HG02970 (cell line): ENCODE data around the gene ALLC.
"Not testable (repeated sequence)": the region's sequence is repeated elsewhere in the genome, so short reads cannot be mapped to it uniquely, and the experiment has no call there.

ENCODE experiments used
- ATAC-seq: cut with Tn5 transposase; IDR thresholded peaks from one replicate; pipeline ENCODE4 v1.9.1; 2021; ENCODE audit warnings: mild to moderate bottlenecking, moderate library complexity, moderate number of reproducible peaks; ENCODE audit not compliant: unreplicated experiment, low FRiP score

ALLC gene

GRCh38 chr2:3652896-3653625 lies 4.9 kb upstream of the ALLC start:
- no peak for ATAC-seq

GRCh38 chr2:3654011-3654410 lies 4.0 kb upstream of the ALLC start:
- ATAC-seq, result no peak

DNA sequence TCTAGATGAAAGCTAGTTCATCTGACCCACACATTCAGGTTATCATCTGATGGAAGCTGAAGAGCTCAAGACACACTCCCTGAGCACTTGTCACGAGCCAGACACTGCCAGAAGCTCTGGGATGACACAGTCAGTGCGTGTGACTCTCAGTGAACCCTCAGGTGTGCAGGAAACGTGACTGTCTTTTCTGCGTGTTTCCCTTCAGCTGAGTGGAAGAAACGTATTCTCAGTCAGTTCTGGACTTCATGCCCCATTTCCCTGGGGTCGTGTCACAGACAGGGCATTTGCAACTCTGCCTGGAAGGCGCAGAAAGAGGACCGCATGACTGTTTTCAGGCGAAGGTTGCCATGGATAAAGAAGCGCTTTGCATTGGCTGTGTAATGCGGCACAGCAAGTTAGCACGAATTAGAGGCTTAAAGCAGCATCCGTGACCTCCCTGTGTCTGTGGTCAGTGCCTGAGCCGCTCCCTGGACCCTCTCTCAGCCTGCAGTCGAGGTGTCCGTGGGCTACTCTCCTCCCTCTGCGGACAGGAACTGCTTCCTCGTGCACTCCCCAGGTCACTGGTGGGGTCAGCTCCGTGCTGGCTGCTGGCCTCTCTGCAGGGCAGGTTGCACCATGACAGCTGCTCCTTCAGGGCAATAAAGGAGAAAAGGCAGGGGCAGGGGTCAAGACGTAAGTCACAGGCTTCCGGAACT lies 3.3 kb upstream of the ALLC start:
- ATAC-seq, result no peak

GRCh38 chr2:3655871-3656761 lies 1.9 kb upstream of the ALLC start:
- ATAC-seq, result no peak

DNA sequence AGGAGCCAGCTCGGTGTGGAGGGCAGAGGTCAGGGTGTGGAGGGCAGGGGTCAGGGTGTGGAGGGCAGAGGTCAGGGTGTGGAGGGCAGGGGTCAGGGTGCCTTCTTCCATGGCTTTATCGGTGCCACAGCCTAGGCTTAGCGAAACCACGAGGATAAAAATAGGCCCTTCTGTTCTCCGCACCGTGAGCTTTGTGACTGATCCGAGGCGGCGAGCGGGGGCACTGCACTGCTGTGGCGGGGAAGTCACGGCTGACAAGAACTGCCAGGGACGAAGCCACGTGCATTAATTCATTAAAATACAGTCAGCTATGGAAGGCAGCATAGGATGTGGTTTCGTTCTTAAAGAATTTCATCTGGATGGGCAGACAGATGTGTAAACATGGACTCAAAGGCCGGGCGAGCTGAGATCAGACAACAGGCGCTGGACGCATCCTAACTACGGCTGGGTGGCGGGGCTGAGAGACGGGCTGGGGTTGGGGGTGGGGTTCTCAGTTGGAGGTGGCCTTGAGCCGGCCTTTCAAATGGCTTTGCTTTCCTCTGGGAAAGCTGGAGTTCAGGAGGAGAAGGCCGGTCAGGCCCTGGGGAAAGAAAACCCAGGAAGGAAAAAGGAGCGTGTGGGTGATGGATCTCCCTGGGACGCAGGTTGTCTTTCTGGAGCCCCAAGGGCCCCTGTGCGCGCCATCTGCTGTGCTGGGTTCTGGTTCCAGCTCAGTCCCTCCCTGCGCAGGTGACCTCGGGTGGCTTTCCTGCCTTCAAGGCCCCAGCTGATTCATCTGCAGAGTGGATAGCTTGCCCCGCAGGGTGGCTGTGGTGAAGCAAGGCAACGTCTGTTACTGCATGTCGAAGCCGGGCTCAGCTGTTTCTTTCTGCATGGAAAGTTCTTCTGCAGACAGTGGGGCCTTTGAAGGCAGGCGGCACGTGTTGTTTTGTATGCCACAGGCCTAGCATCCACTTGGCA lies 958 bp upstream of the ALLC start:
- ATAC-seq, result no peak

- ATAC-seq, result no peak
These were observed 1.7 kb downstream of the ALLC start for GRCh38 chr2:3659447-3660432.

DNA sequence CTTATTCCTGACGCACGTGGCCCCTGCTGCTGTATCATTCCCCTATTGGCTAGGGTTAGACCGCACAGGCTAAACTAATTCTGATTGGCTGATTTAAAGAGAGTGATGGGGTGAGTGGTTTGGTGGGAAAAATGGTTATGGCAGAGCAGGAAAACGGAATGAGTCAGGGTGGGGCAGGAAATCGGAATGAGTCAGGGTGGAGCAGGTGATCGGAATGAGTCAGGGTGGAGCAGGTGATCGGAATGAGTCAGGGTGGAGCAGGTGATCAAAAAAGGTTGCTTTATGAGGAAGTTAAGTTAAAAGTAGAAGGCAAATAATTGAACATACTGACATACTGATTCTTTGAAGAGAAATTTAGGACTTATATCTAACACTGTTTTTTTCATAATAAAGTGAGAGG lies 2.6 kb downstream of the ALLC start:
- ATAC-seq, result not testable (repeated sequence)

DNA sequence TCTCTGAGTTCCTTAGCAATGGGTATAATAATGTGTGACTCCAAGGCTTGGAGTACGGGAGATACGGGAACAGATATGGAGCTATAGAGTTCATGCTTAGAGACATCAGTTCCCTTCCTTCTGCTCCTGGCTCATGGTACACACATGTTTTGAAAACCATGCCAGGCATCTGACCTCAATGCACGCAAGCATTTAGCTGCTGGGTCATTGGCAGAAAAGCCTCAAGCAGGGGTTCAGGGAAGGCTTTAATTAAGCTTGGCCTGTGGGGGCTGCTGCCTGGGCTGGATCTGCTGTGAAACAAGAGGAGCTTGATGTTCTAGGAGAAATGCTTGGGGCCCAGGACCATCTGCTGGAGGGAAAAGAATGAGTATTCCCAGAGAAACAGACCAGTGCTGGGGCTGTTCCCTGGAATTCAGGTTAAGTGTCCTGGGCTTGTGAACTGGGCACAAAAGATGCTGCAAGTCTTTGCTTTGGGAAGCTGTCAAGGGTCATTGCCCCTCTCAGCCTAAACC lies 3.2 kb downstream of the ALLC start:
- no peak for ATAC-seq

DNA sequence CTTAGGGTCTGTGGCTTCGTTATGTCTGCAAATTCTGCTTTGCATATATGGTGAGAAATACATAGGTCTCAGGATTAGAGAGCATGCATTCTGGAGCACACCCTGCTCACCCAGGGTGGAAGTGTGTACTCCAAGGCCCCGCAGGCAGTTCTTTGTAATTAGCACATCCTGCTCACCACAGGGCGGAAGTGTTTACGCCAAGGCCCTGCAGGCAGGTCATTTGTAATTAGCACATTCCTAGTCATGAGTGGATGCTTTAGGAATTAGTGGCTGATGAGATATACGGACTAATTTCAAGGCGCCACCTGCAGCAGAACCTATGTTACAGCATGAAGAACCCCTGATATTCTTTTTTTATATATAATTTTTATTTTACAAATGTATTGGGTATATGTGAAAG lies 4.2 kb downstream of the ALLC start:
- ATAC-seq, result no peak

DNA sequence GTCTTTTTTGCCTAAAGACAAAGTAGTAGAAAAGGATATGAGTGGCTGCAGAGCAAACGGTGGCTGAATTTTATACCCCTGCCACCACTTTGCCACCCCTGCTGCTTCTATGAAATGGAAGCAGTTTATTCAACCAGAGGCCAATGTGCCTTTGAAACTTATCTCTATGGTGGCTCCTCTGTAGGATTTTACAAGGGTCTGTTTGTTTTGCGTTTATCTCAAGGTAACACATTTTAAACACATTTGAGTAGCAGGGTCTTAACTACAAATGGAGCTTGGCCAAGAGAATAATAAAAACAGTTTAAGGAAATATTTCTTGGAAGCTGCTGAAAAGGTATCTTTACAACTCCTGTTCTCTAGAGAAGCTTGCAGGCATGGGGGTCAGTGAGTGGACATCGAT lies 6.1 kb downstream of the ALLC start:
- no peak for ATAC-seq

DNA sequence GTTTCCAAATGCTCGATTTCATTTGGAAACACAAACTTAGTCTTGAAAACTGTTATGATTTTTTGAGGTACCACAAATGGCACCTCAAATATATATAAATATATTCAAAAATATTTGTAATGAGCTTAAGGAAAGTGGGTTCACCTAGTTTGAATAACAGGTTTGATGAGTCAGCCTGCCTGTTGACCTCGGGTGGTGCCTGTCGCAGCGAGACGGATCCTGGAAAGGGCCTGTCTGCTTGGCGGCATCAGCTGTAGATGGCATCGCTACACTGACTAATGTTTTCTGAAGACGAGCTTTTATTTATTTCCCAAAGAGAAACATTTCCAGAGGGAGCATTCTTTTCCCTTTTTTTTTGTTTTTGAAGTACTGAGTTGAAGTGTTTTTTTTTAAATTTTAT lies 6.9 kb downstream of the ALLC start:
- ATAC-seq, result no peak

- no peak for ATAC-seq
These were observed 8.0 kb downstream of the ALLC start for GRCh38 chr2:3665886-3666612.

- ATAC-seq, result no peak
These were observed 8.6 kb downstream of the ALLC start for GRCh38 chr2:3666613-3666975.

GRCh38 chr2:3667151-3667631 lies 9.2 kb downstream of the ALLC start:
- ATAC-seq, result no peak

DNA sequence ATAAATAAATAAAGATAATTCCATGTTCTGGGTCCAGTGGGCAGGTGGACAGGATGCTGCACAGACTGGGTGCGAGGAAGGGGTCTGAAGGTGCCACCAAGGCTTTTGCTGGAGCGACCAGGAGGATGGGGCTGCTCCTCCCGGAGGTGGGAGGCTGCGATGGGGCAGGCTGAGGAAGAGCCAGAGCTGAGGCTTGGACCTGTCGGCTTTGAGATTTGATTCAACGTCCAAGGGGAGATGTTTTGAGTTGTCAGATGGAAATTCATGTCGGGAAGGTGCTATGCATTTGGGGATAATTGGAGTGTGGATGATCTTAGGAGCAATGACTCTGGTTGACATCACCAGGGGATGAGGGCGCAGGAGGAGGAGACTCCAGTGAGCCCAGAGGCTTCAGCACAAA lies 11.7 kb downstream of the ALLC start:
- ATAC-seq, result no peak

DNA sequence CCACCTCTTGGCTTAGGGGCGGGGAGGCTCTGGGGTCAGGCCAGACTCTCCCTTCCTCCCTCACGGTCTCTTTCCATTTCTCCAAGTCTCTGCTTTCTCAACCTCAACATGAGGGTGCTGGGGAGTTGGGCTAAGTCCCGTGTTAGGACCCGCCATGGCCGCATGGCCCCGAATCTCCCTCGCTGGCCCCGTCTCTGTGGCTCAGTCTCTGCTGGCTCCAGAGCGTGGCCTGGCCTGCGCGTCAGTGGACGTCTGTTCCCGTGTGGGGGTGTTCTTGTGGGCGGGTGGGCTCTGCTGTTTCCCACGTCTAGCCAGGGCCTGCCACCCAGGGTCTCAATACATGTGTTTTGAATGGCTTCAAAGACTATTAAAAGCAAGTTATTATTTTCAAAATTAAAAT lies 12.4 kb downstream of the ALLC start:
- ATAC-seq, result no peak

- no peak for ATAC-seq
These were observed 12.9 kb downstream of the ALLC start for GRCh38 chr2:3670941-3671340.
